Measurements from ENCODE around the gene JPH2. TPM values are rescaled to one million over a fixed set of nuclear protein-coding genes. Genes with fewer than 3 reads are reported as not detected.

The JPH2 gene
- total RNA-seq, 1 experiment from 2014 or later = 0.81 TPM

DNA sequence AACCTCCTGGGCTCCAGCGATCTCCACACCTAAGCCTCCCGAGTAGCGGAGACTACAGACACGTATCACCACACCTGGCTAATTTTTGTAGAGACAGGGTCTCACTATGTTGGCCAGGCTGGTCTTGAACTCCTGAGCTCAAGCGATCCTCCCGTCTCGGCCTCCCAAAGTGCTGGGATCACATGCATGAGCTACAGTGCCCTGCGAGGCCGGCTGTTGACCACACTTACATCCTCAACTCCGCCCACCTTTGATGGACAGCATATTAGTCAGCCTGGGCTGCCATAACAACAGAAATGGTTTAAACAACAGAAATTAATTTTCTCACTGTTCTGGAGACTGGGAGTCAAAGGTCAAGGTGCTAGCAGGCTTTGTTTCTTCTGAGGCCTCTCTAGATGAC is 107.7 kb downstream of the JPH2 start:
- Mint-ChIP-seq H3K36me3 (no peaks in the 10 kb centered on the region), H3K27me3 (ENCODE audit: low read depth) (no peaks in the 10 kb centered on the region; the same call in 1 of the 2 replicates)
- CTCF ChIA-PET = interaction anchor here (1.0 to 2.1 kb wide), 5 partner anchors 23 to 330 kb away, joined by 3 to 7 read pairs (median 5); no protein-coding TSS in a partner anchor

DNA sequence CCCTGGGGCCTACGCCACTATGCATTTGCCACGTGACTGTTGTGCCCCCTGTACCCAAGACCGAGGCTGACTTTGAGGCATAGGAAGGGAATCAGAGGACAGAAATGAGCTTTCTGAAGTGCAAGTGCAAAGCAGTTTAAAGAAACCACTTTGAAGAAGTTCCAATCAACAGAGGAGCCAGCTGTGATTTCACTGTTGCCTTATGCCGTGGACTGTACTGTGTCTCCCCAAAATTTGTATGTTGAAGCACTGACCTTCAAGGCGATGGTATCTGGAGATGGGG is 111.1 kb downstream of the JPH2 start:
- TF ChIP-seq ZNF423 (CRISPR knock-in tag; IDR thresholded peaks at IDR 0.05) = no peak
- TF ChIP-seq NFATC4 (CRISPR knock-in tag; IDR thresholded peaks at IDR 0.05) = no peak
- no peak for TF ChIP-seq TEAD1 (CRISPR knock-in tag; IDR thresholded peaks at IDR 0.05)
- no peak for TF ChIP-seq NR1H2 (CRISPR knock-in tag; IDR thresholded peaks at IDR 0.05)
- no peak for TF ChIP-seq CTCF (IDR thresholded peaks at IDR 0.05)
- TF ChIP-seq FOXP1 (CRISPR knock-in tag; IDR thresholded peaks at IDR 0.05; ENCODE audit: borderline replicate concordance) = no peak
- no peak for TF ChIP-seq IRF2 (CRISPR knock-in tag; IDR thresholded peaks at IDR 0.05; ENCODE audit: borderline replicate concordance, low read depth)
- no peak for TF ChIP-seq MYBL2 (CRISPR knock-in tag; IDR thresholded peaks at IDR 0.05)
- no peak for TF ChIP-seq OVOL2 (CRISPR knock-in tag; IDR thresholded peaks at IDR 0.05; ENCODE audit: borderline replicate concordance)
- TF ChIP-seq ZNF219 (CRISPR knock-in tag; IDR thresholded peaks at IDR 0.05; ENCODE audit: borderline replicate concordance) = no peak
- no peak for TF ChIP-seq RORB (CRISPR knock-in tag; IDR thresholded peaks at IDR 0.05)
- TF ChIP-seq ZNF121 (CRISPR knock-in tag; IDR thresholded peaks at IDR 0.05) = no peak
- TF ChIP-seq, protein P1, sequence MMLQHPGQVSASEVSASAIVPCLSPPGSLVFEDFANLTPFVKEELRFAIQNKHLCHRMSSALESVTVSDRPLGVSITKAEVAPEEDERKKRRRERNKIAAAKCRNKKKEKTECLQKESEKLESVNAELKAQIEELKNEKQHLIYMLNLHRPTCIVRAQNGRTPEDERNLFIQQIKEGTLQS (CRISPR knock-in tag; conservative IDR thresholded peaks at IDR 0.05) = no peak
- TF ChIP-seq MAX (CRISPR knock-in tag; IDR thresholded peaks at IDR 0.05) = no peak
- TF ChIP-seq NR3C1 (CRISPR knock-in tag; conservative IDR thresholded peaks at IDR 0.05; ENCODE audit: low read depth) = no peak
- TF ChIP-seq, protein P2, sequence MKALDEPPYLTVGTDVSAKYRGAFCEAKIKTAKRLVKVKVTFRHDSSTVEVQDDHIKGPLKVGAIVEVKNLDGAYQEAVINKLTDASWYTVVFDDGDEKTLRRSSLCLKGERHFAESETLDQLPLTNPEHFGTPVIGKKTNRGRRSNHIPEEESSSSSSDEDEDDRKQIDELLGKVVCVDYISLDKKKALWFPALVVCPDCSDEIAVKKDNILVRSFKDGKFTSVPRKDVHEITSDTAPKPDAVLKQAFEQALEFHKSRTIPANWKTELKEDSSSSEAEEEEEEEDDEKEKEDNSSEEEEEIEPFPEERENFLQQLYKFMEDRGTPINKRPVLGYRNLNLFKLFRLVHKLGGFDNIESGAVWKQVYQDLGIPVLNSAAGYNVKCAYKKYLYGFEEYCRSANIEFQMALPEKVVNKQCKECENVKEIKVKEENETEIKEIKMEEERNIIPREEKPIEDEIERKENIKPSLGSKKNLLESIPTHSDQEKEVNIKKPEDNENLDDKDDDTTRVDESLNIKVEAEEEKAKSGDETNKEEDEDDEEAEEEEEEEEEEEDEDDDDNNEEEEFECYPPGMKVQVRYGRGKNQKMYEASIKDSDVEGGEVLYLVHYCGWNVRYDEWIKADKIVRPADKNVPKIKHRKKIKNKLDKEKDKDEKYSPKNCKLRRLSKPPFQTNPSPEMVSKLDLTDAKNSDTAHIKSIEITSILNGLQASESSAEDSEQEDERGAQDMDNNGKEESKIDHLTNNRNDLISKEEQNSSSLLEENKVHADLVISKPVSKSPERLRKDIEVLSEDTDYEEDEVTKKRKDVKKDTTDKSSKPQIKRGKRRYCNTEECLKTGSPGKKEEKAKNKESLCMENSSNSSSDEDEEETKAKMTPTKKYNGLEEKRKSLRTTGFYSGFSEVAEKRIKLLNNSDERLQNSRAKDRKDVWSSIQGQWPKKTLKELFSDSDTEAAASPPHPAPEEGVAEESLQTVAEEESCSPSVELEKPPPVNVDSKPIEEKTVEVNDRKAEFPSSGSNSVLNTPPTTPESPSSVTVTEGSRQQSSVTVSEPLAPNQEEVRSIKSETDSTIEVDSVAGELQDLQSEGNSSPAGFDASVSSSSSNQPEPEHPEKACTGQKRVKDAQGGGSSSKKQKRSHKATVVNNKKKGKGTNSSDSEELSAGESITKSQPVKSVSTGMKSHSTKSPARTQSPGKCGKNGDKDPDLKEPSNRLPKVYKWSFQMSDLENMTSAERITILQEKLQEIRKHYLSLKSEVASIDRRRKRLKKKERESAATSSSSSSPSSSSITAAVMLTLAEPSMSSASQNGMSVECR (CRISPR knock-in tag; IDR thresholded peaks at IDR 0.05; ENCODE audit: borderline replicate concordance) = no peak
- no peak for TF ChIP-seq ETV6 (CRISPR knock-in tag; IDR thresholded peaks at IDR 0.05)
- TF ChIP-seq, protein P3, sequence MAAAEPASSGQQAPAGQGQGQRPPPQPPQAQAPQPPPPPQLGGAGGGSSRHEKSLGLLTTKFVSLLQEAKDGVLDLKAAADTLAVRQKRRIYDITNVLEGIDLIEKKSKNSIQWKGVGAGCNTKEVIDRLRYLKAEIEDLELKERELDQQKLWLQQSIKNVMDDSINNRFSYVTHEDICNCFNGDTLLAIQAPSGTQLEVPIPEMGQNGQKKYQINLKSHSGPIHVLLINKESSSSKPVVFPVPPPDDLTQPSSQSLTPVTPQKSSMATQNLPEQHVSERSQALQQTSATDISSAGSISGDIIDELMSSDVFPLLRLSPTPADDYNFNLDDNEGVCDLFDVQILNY (CRISPR knock-in tag; IDR thresholded peaks at IDR 0.05) = no peak
- Mint-ChIP-seq H3K4me3 (no peak overlapping the region), H3K9me3 (no peaks in the 10 kb centered on the region), H3K27me3 (ENCODE audit: low read depth) (no peaks in the 10 kb centered on the region; the same call in 1 of the 2 replicates), H3K27ac (no peak overlapping the region), H3K4me1 (peaks cover 10% of the 10 kb centered on the region), H3K36me3 (no peaks in the 10 kb centered on the region)
- ChIA-PET POLR2A (no interaction called here), CTCF (no interaction called here)
- no peak for ATAC-seq
- DNase-seq (ENCODE audit: low spot score) = no peak

More for the DNA sequence above, 107.7 kb downstream of the JPH2 start:
- H3K4me3 Mint-ChIP-seq = no peak overlapping the region
- TF ChIP-seq RORB (CRISPR knock-in tag; IDR thresholded peaks at IDR 0.05) (no peak), GRHL2 (CRISPR knock-in tag; IDR thresholded peaks at IDR 0.05; ENCODE audit: insufficient replicate concordance, severe bottlenecking) (no peak), CTCF (IDR thresholded peaks at IDR 0.05) (no peak), KAT7 (CRISPR knock-in tag; IDR thresholded peaks at IDR 0.05; ENCODE audit: borderline replicate concordance) (no peak)
- ATAC-seq = no peak
- H3K4me1 Mint-ChIP-seq = no peaks in the 10 kb centered on the region
- H3K27ac Mint-ChIP-seq = no peak overlapping the region
- no peak for DNase-seq (ENCODE audit: low spot score)
- POLR2A ChIA-PET = no interaction called here
- H3K9me3 Mint-ChIP-seq = no peaks in the 10 kb centered on the region

All from WTC11 (cell line).